Fibroblast of pulmonary artery (primary cell): Measurements from ENCODE around the gene SYMPK.

Experiments
- DNase-seq: peaks from one replicate; pipeline ENCODE4 v3.0.0-alpha.2; 2010; ENCODE audit warnings: low read depth
- H3K4me3 ChIP-seq: replicated peaks from 2 replicates; pipeline ENCODE4 v1.5.1; 2011; ENCODE audit warnings: low read depth, mild to moderate bottlenecking, control low read depth, low read length, moderate library complexity
- TF ChIP-seq, protein P1 (sequence below): IDR thresholded peaks from 2 replicates; pipeline ENCODE4 v1.5.1; 2011; ENCODE audit warnings: mild to moderate bottlenecking, control low read depth, low read length, inconsistent platforms; ENCODE audit errors: missing control alignments

The SYMPK gene

GRCh38 chr19:45824041-45824471 lies 38.9 kb downstream of the SYMPK start:
- no peak overlapping the region for H3K4me3 ChIP-seq
- no peak for DNase-seq
- TF ChIP-seq, protein P1, sequence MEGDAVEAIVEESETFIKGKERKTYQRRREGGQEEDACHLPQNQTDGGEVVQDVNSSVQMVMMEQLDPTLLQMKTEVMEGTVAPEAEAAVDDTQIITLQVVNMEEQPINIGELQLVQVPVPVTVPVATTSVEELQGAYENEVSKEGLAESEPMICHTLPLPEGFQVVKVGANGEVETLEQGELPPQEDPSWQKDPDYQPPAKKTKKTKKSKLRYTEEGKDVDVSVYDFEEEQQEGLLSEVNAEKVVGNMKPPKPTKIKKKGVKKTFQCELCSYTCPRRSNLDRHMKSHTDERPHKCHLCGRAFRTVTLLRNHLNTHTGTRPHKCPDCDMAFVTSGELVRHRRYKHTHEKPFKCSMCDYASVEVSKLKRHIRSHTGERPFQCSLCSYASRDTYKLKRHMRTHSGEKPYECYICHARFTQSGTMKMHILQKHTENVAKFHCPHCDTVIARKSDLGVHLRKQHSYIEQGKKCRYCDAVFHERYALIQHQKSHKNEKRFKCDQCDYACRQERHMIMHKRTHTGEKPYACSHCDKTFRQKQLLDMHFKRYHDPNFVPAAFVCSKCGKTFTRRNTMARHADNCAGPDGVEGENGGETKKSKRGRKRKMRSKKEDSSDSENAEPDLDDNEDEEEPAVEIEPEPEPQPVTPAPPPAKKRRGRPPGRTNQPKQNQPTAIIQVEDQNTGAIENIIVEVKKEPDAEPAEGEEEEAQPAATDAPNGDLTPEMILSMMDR: no peak

DNA sequence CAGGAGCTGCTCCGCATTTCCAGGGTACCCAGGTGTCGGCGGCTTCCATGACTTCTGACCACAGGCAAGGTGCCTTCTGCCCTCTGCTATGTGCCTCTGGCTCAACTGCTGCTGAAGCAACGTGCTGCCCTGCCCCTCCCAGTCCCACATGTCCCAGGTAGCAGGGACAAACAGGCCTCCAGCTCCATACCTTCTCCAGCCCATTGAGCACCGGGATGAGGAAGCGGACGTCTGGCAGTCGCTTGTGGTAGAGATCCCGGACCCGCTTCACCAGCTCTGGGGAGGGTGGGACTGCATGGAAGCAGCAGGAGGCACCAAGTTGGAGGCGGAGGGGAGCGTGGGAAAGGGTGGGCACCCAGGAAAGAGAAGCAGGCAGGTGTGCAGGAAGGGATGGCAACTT lies 39.8 kb downstream of the SYMPK start:
- no peak overlapping the region for H3K4me3 ChIP-seq
- no peak for DNase-seq
- TF ChIP-seq, protein P1: no peak

DNA sequence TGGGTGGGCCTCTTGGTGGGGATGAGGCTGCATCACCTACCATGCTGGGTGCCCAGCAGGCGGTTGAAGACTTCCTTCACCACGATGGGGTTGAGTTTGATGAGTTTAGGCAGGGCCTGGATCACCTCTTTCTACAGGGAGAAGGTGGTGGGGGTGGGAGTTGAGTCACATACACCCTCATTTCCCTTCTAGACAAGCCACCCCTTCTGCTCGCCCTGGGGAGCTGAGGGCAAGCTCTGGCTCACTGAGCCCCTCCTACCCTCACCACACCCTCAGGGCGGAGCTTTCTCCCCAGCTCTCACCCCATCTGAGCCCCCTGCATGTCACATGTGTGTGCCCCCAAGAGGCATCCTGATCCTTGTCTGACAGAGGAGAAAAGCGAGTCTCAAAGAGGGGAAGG lies 40.2 kb downstream of the SYMPK start:
- DNase-seq: no peak
- TF ChIP-seq, protein P1: no peak

GRCh38 chr19:45821570-45821969 lies 41.4 kb downstream of the SYMPK start:
- TF ChIP-seq, protein P1: no peak
- H3K4me3 ChIP-seq: no peak overlapping the region
- DNase-seq: no peak

More for the DNA sequence above, 40.2 kb downstream of the SYMPK start:
- H3K4me3 ChIP-seq: no peak overlapping the region

- no peak overlapping the region for H3K4me3 ChIP-seq
- no peak for DNase-seq
- TF ChIP-seq, protein P1: no peak
These were observed 41.8 kb downstream of the SYMPK start for GRCh38 chr19:45821103-45821521.

DNA sequence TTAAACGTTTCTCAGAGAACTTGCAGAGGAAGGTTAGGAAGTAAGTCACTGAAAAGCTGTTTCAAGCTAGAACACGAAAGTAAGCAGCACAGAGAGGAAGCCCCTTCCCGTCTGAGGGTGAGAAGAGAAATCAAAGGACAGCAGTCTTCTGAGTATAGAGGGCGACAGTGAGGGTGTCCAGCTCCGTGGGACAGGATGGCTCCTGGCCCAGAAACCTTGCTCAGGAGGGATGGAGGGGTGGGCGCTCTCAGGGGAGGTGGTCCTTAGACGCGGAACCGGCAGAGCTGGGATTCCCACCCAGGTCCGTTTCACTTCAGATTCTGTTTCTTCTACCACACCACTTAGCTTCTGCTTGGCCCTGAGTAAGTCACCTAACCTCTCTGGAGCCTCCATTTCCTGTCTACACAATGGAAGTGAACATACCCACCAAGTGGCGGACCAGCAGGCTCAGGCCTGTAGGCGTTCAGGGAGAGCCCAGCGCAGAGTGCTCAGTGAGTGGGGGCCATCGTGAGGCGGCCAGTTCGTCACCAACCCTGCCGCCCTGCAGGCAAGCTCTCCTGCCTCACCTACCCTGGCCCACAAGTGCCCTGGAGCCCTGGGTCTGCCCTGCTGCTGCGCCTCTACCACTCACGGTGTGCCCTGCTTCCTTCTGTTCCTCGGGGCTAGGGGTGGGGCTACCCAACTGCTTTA lies 42.4 kb downstream of the SYMPK start:
- TF ChIP-seq, protein P1: no peak
- DNase-seq: no peak
- H3K4me3 ChIP-seq: no peak overlapping the region

GRCh38 chr19:45819769-45820168 lies 43.2 kb downstream of the SYMPK start:
- no peak for DNase-seq
- no peak overlapping the region for H3K4me3 ChIP-seq
- TF ChIP-seq, protein P1: no peak
